Measurements from ENCODE around the gene HPSE2.

Gene HPSE2

DNA sequence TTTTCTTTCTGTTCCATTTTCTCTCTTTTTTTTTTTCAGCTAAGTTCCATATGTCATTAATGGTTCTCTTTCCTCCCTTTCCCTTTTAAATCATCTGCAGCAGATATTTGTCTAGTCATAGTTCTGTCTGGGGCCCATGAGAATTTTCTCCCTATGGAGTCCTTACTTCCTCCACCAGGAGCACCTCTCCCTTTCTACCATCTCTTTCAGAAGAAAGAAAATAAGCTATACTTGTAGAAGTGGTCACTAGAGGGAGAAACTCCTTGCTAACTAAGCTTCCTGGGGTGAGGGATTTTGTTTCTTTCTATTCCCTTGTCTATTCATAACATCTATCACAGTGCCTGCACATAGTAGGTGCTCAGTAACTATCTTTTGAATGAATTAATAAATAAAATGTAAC, 558.8 kb downstream of the HPSE2 start:
- DNase-seq (ENCODE audit: low read depth in 2 of 2) = no peak

DNA sequence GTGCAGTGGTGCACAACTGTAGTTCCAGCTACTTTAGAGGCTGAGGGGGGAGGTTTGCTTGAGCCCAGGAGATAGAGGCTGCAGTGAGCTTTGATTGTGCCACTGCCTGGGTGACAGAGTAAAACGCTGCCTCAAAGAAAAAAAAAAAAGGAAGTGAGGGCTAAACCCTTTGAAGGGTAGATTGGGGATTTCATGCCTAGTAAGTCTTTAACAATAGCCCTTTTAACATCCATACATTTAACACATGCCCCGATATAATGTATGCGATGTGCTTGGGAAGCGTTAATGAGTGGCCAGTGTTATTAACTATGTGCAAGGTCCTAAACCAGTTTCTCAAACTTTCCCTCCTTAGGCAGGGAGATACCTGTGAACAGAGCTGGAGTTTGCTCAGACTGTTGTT, 559.8 kb downstream of the HPSE2 start:
- no peak for DNase-seq (ENCODE audit: low read depth in 2 of 2)

GRCh38 chr10:98673171-98673782, 562.4 kb downstream of the HPSE2 start:
- no peak for DNase-seq (ENCODE audit: low read depth in 2 of 2)

- DNase-seq (ENCODE audit: low read depth in 2 of 2) = no peak
Observed at GRCh38 chr10:98667081-98667480, 568.6 kb downstream of the HPSE2 start.

DNA sequence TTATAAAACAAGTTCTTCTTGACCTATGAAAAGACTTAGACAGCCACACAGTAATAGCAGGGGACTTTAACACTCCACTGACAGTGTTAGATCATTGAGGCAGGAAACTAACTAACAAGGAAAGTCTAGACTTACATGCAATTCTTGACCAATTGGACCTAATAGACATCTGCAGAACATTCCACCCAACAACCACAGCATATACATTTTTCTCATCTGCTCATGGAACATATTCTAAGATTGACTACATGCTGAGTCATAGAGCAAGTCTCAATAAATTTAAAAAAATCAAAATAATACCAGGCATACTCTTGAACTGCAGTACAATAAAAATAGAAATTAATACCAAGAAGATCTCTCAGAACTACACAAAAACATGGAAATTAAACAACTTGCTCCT, 569.4 kb downstream of the HPSE2 start:
- DNase-seq (ENCODE audit: low read depth in 2 of 2) = no peak

DNA sequence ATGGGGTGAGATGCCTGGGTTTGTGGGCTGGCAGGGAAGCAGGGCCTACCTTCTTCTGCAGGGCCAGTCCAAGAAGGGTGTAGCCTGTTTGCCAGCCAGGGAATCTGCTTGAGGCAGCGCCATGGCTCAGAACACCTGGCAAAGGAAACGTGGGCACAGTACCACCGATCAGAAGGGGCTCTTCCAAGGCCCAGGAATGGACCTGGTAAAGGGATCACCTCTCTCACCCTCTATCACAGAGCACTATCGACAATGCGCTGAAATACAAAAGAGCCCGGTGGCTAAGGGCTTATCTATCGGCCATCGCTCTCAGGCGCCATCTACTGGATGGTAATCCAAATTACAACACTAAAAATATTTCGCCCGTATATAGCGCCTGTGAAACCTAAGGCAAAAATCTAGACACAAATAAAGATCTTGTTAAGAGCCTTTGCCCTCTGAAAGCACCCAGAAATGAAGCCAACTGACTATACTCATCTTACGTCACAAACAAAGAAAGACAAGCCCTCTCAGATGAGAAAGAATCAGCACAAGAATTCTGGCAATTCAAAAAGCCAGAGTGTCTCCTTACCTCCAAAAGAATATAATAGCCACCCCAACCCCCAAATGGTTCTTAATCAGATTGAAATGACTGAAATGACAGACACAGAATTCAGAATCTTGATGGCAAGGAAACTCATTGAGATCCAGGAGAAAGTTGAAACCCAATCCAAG, 571.2 kb downstream of the HPSE2 start:
- DNase-seq (ENCODE audit: low read depth in 2 of 2) = peak in 1 of 2 donors; percentile 11

DNA sequence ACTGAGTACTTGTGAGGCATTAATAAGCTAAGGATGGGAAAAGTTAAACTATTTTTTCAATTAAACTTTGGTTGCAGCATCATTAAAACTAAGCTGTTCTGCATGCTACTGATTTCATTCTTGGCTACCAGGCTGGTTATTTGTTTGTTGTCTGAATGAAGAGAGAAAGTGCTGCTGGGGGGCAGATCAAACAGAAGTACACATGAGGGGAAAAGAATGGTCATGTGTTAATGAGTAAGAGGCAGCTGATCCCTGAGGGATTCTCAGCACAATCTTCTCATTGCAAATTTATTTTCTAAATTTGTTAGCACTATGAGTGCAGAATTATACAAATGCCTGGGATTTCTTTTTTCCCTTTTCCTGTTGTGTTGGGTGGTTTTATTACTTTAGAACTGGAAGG, 575.7 kb downstream of the HPSE2 start:
- DNase-seq (ENCODE audit: low read depth in 2 of 2) = no peak

GRCh38 chr10:98655492-98655891, 580.2 kb downstream of the HPSE2 start:
- DNase-seq (ENCODE audit: low read depth in 2 of 2) = no peak

DNA sequence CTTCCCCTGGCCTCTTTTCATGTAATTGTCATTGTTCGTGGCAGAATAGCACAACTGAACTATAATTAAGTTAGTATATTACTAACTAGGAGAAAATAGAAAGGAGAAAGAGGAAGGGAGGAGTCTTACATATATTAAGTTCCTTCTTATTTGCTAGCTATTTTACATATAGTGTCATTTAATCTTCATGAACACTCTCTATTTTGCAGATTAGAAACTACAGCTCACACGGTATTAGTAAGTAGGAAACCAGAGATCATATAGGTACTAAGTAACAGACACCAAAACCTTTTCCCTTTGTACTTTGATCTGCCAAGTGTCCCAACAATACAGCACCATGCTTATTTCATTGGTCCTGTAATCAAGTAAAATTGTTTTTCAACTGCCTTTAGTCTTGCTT, 586.5 kb downstream of the HPSE2 start:
- no peak for DNase-seq (ENCODE audit: low read depth in 2 of 2)

- no peak for DNase-seq (ENCODE audit: low read depth in 2 of 2)
Observed at GRCh38 chr10:98646998-98647917, 588.4 kb downstream of the HPSE2 start.

- no peak for DNase-seq (ENCODE audit: low read depth in 2 of 2)
Observed at GRCh38 chr10:98644466-98644865, 591.2 kb downstream of the HPSE2 start.

DNA sequence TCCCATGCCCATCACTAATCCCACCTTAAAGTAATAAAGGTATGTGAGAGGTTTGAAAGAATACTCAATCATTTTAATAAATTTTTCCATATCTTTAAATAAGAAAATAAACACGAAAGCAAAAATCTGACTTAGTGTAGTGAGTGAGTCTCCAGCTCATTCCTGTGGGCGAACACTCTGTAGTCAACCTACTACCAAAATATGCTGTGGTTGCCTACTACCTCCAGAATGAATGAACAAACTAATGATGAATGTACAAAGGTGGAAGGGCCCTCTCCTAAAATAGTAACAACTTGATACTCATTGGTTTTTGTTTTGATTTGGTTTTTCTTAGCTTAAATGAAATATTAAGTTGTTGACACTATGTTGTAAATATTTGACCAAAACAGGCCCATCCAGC, 593.4 kb downstream of the HPSE2 start:
- no peak for DNase-seq (ENCODE audit: low read depth in 2 of 2)

- no peak for DNase-seq (ENCODE audit: low read depth in 2 of 2)
Observed at GRCh38 chr10:98638920-98639319, 596.7 kb downstream of the HPSE2 start.

- DNase-seq (ENCODE audit: low read depth in 2 of 2) = no peak
Observed at GRCh38 chr10:98636921-98637329, 598.7 kb downstream of the HPSE2 start.

DNA sequence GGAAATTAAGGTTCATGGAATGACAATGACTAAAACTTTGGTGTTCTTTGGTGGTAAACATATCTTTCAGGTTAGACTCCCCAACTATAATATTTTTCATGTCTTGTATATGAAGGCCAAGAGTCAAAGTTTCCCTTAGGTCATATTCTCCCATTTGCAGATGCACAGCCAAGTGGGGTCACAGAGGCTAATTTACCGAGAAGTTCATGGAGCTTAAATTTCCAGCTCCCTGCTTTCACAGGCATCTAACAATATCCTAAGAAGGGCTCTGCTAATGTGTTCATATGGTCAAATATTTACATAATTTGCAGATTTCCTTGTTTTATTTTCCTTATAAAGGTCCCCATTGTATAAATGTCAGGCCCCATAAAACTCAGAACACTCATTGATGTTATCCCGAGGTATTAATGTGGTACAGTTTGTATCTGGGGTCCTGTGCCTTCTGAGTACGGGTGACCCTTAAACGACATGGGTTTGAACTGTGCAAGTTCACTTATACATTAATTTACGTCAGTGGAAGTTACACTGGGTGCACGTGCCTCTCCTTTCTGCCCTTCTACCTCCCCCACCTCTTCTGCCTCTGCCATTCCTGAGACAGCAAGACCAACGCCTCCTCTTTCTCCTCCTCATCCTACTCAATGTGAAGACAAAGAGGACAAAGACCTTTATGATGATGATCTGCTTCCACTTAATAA, 603.0 kb downstream of the HPSE2 start:
- DNase-seq (ENCODE audit: low read depth in 2 of 2) = no peak

DNA sequence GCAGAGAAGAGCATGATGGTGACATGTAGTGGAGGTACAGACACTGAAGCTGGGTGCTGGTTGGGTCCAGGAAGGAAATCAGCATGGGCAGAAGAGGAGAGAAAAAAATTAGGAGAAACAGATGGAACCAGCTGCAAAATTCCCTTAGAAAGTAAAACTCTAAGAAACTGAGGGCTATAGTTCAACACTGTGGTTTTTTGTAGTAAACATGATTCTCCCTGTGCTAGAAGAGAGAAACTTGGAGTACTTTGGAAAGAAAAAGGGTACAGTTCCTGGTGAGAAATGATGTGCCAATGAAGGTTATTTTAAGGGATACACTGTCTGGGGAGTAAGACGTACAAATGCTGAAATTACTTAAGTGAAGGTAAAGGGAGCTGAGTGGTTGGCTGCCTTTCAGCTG, 607.4 kb downstream of the HPSE2 start:
- no peak for DNase-seq (ENCODE audit: low read depth in 2 of 2)

- DNase-seq (ENCODE audit: low read depth in 2 of 2) = no peak
Observed at GRCh38 chr10:98627711-98628110, 607.9 kb downstream of the HPSE2 start.

DNA sequence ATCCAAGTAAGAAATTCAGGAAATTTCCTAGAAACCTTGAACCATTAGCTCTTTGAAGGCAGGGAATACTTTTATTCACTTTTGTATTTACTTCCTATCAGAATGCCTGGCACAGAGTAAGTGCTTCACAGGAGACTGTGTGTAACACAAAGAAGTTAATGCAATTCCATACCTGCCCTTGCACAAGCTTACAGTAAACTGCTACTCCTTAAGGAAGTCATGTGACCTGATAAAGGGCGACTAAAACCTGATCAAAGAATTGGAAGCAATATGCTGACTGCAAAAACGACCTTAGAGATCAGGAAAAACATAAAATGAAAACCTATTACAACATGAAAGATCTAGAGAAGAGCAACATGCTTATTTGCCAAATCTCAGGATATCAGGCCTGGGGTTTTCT, 610.7 kb downstream of the HPSE2 start:
- DNase-seq (ENCODE audit: low read depth in 2 of 2) = no peak

DNA sequence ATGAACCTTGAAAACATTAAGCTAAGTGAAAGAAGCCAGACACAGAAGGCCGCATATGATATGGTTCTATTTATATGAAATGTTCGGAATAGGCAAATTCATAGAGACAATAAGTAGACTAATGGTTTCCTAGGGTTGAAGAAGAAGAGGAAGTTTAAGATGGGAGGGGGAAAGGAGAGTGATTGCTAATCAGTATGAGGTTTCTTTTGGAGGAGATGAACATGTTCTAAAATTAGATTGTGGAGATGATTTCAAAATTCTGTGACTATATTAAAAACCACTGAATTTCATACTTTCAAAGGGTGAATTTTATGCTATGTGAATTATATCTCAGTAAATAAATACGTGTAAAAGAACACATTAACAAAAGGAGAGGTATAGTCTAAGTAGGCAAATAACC, 612.5 kb downstream of the HPSE2 start:
- no peak for DNase-seq (ENCODE audit: low read depth in 2 of 2)

DNA sequence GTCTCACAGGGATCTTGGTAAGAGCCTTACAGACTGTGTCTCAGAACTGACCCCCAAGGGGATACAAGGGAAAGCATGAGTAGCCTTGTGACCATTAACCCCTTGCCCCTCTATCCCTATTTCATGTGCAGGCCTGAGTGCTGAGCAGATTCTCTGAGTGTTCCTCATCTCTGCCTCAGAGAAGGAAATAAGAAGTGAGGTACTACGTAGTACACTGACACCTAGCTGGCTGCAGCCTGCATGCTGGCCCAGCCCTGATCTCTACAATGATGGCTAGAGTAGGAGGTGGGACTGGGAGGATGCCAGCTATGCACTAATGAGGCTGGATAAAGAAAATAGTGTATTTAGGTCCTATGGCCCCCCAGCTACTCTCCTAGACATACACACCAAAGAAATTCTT, 614.0 kb downstream of the HPSE2 start:
- DNase-seq (ENCODE audit: low read depth in 2 of 2) = no peak

- DNase-seq (ENCODE audit: low read depth in 2 of 2) = no peak
Observed at GRCh38 chr10:98620503-98620902, 615.1 kb downstream of the HPSE2 start.

GRCh38 chr10:98619446-98619845, 616.2 kb downstream of the HPSE2 start:
- no peak for DNase-seq (ENCODE audit: low read depth in 2 of 2)
